Uterus (tissue), 4 donors: ENCODE measurements around the gene CPHXL. TPM values are rescaled to one million over a fixed set of nuclear protein-coding genes. Genes with fewer than 3 reads are reported as not detected.

Experiments used
- DNase-seq, 2 donors: peaks; one replicate each; pipeline ENCODE4 v3.0.0-alpha.2; 2019 to 2020
- H3K27ac ChIP-seq, 2 donors: fragments of 200-600 bp; sonication (generic); 1 replicate in 1 of 2; 2 replicates in 1 of 2; pipeline ENCODE4 v1.5.1; 2016 to 2018
- H3K27me3 ChIP-seq, 2 donors: fragments of 200-600 bp; sonication (generic); one replicate each; pipeline ENCODE4 v1.5.1; 2018 to 2019; ENCODE audit warnings: control low read depth in 1 of 2
- H3K36me3 ChIP-seq, 2 donors: fragments of 200-600 bp; sonication (generic); one replicate each; pipeline ENCODE4 v1.5.1; 2019; ENCODE audit warnings: control low read depth in 1 of 2
- H3K4me1 ChIP-seq, 2 donors: fragments of 200-600 bp; sonication (generic); one replicate each; pipeline ENCODE4 v1.5.1; 2018 to 2019; ENCODE audit warnings: control low read depth in 1 of 2
- H3K4me3 ChIP-seq, 2 donors: fragments of 200-600 bp; sonication (generic); 1 replicate in 1 of 2; 2 replicates in 1 of 2; pipeline ENCODE4 v1.5.1; 2018 to 2019; ENCODE audit warnings: mild to moderate bottlenecking in 1 of 2
- H3K9me3 ChIP-seq, 2 donors: fragments of 200-600 bp; sonication (generic); one replicate each; pipeline ENCODE4 v1.5.1; 2019; ENCODE audit warnings: control low read depth in 1 of 2
- CTCF ChIP-seq, 4 experiments: fragments of 200-600 bp in 2 of 4; fragments of 450-650 bp in 2 of 4; sonication (generic) in 2 of 4; IDR thresholded peaks; one replicate each; pipeline ENCODE4 v1.5.1; 2016 to 2019; ENCODE audit warnings: antibody characterized with exemption in 4 of 4, mild to moderate bottlenecking in 2 of 4, moderate library complexity in 1 of 4
- POLR2A ChIP-seq, 2 donors: fragments of 450-650 bp; IDR thresholded peaks; one replicate each; pipeline ENCODE4 v1.6.1; 2016; ENCODE audit warnings: antibody characterized with exemption in 2 of 2, mild to moderate bottlenecking in 1 of 2, moderate library complexity in 1 of 2
- intact Hi-C: fragments of 100-400 bp; cut with DNase I; formaldehyde crosslinking; loops from one replicate; pipeline ENCODE4 v1.15.1; 2023; ENCODE audit warnings: low total_unique reads
- total RNA-seq, 4 donors: library from RNA; depleted of rRNA in 3 of 4; stranded (reverse); fragments of >200 nt in 3 of 4; gene quantifications; one replicate each; pipeline versions ENCODE4 v1.1.0 to v1.2.4, GENCODE V29; 2014 to 2023
- donor health status: DM: yes; HTN: yes; CAD: no.

Gene CPHXL
- total RNA-seq, 4 donors from 2014 or later, result not detected

GRCh38 chr16:75762746-75763145 lies 36.5 kb upstream of the CPHXL start:
- Histone ChIP-seq H3K27ac (no peak overlapping the region), H3K27me3 (no peaks in the 10 kb centered on the region), H3K4me3 (no peak overlapping the region), H3K36me3 (no peaks in the 10 kb centered on the region), H3K4me1 (no peaks in the 10 kb centered on the region), H3K9me3 (no peaks in the 10 kb centered on the region)
- TF ChIP-seq POLR2A (IDR thresholded peaks at IDR 0.05) (no peak), CTCF (IDR thresholded peaks at IDR 0.05) (no peak)
- intact Hi-C loops, result no loop called here
- no peak for DNase-seq

GRCh38 chr16:75761108-75761507 lies 34.8 kb upstream of the CPHXL start:
- H3K4me3 ChIP-seq, result no peak overlapping the region

GRCh38 chr16:75760018-75760519 lies 33.8 kb upstream of the CPHXL start:
- Histone ChIP-seq H3K4me3 (no peak overlapping the region), H3K27ac (no peak overlapping the region), H3K4me1 (no peaks in the 10 kb centered on the region), H3K36me3 (no peaks in the 10 kb centered on the region), H3K9me3 (no peaks in the 10 kb centered on the region), H3K27me3 (no peaks in the 10 kb centered on the region)
- DNase-seq, result no peak
- TF ChIP-seq CTCF (IDR thresholded peaks at IDR 0.05), result no peak
- intact Hi-C loops, result no loop called here

More at GRCh38 chr16:75761108-75761507, 34.8 kb upstream of the CPHXL start:
- no peak for DNase-seq
- intact Hi-C loops, result no loop called here
- Histone ChIP-seq H3K27ac (no peak overlapping the region), H3K4me1 (no peaks in the 10 kb centered on the region), H3K36me3 (no peaks in the 10 kb centered on the region), H3K9me3 (no peaks in the 10 kb centered on the region), H3K27me3 (no peaks in the 10 kb centered on the region)
- no peak for TF ChIP-seq CTCF (IDR thresholded peaks at IDR 0.05)
- TF ChIP-seq POLR2A (IDR thresholded peaks at IDR 0.05), result no peak

- no peak for DNase-seq
- Histone ChIP-seq H3K4me1 (no peaks in the 10 kb centered on the region), H3K4me3 (no peak overlapping the region), H3K27me3 (no peaks in the 10 kb centered on the region), H3K27ac (no peak overlapping the region), H3K36me3 (no peaks in the 10 kb centered on the region), H3K9me3 (no peaks in the 10 kb centered on the region)
- intact Hi-C loops, result loop anchor here (10.0 kb wide), 1 partner anchor 283 kb away; no protein-coding TSS in a partner anchor
- TF ChIP-seq POLR2A (IDR thresholded peaks at IDR 0.05) (no peak), CTCF (IDR thresholded peaks at IDR 0.05) (no peak)
Measured at GRCh38 chr16:75758215-75758614, 31.9 kb upstream of the CPHXL start.

GRCh38 chr16:75754141-75754540 lies 27.9 kb upstream of the CPHXL start:
- no peak for TF ChIP-seq CTCF (IDR thresholded peaks at IDR 0.05)
- TF ChIP-seq POLR2A (IDR thresholded peaks at IDR 0.05), result no peak
- DNase-seq, result no peak
- H3K36me3 ChIP-seq, result no peaks in the 10 kb centered on the region
- no peaks in the 10 kb centered on the region for H3K9me3 ChIP-seq
- intact Hi-C loops, result loop anchor here (10.0 kb wide), 1 partner anchor 279 kb away; no protein-coding TSS in a partner anchor
- H3K27me3 ChIP-seq, result no peaks in the 10 kb centered on the region
- no peak overlapping the region for H3K4me3 ChIP-seq
- no peaks in the 10 kb centered on the region for H3K4me1 ChIP-seq
- no peak overlapping the region for H3K27ac ChIP-seq
